Measurements from ENCODE around the gene KCNAB1. TPM values are rescaled to one million over a fixed set of nuclear protein-coding genes. Genes with fewer than 3 reads are reported as not detected.

The KCNAB1 gene
- total RNA-seq, 1 experiment from 2014 or later = not detected

DNA sequence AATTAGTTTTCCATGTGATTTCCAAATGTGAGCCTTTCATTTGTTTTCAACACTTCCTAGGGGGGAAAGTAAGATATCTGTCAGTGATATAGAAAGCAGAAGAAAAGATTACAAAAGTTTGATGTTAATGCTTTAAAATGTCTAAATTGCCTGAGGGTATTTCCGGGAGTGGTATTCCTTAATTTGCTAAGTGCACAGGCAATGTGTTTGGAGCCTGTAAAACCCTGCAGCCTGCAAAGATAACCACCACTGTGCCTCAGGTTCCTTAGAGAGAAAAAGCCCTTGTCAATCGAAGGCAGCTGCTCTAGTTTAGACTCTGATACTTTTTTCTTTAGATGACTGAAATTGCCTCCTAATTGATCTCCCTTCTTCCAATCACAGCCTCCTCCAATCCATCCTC is 279.7 kb downstream of the KCNAB1 start:
- BruUV-seq (replicated peaks) = no TSS peak
- ATAC-seq = no peak
- CTCF ChIA-PET = no interaction called here
- Histone ChIP-seq H3K27ac (ENCODE audit: low read depth, low read length) (no peak overlapping the region), H3K79me2 (ENCODE audit: insufficient read depth, low read length) (no peaks in the 10 kb centered on the region), H3K27me3 (ENCODE audit: insufficient read depth, low read length) (no peaks in the 10 kb centered on the region), H3K4me3 (replicated peaks in 1 of 2; ENCODE audit: low read depth in 1 of 2, low read length in 2 of 2) (no peak overlapping the region), H2AFZ (ENCODE audit: low read depth, low read length, poor library complexity, severe bottlenecking) (no peak overlapping the region), H3K9ac (ENCODE audit: low read length) (no peak overlapping the region), H3K36me3 (ENCODE audit: control insufficient read depth in 1 of 2, insufficient read depth in 2 of 2, low read length in 2 of 2) (no peaks in the 10 kb centered on the region), H3K4me2 (ENCODE audit: low read length) (no peak overlapping the region), H3K4me1 (ENCODE audit: control insufficient read depth in 1 of 2, insufficient read depth in 2 of 2, low read length in 2 of 2) (no peaks in the 10 kb centered on the region), H3K9me3 (ENCODE audit: control insufficient read depth in 1 of 2, insufficient read depth in 1 of 2, low read depth in 1 of 2, low read length in 2 of 2) (no peaks in the 10 kb centered on the region), H4K20me1 (ENCODE audit: insufficient read depth) (no peaks in the 10 kb centered on the region), H3K9me2 (ENCODE audit: insufficient read depth) (no peaks in the 10 kb centered on the region)
- TF ChIP-seq, protein P1, sequence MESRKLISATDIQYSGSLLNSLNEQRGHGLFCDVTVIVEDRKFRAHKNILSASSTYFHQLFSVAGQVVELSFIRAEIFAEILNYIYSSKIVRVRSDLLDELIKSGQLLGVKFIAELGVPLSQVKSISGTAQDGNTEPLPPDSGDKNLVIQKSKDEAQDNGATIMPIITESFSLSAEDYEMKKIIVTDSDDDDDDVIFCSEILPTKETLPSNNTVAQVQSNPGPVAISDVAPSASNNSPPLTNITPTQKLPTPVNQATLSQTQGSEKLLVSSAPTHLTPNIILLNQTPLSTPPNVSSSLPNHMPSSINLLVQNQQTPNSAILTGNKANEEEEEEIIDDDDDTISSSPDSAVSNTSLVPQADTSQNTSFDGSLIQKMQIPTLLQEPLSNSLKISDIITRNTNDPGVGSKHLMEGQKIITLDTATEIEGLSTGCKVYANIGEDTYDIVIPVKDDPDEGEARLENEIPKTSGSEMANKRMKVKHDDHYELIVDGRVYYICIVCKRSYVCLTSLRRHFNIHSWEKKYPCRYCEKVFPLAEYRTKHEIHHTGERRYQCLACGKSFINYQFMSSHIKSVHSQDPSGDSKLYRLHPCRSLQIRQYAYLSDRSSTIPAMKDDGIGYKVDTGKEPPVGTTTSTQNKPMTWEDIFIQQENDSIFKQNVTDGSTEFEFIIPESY (IDR thresholded peaks at IDR 0.05; ENCODE audit: extremely low read depth, insufficient replicate concordance, low read length) = no peak
- no peak for TF ChIP-seq SIN3A (IDR thresholded peaks at IDR 0.05; ENCODE audit: low read depth)
- TF ChIP-seq EZH2 (IDR thresholded peaks at IDR 0.05) = no peak
- no peak for TF ChIP-seq POLR2AphosphoS5 (IDR thresholded peaks at IDR 0.05; ENCODE audit: low read depth, low read length)
- TF ChIP-seq, protein P2, sequence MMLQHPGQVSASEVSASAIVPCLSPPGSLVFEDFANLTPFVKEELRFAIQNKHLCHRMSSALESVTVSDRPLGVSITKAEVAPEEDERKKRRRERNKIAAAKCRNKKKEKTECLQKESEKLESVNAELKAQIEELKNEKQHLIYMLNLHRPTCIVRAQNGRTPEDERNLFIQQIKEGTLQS (IDR thresholded peaks at IDR 0.05) = no peak
- RAD21 ChIA-PET (ENCODE audit: low non-redundant PET in 1 of 2, low total read pairs in 2 of 2, uncharacterized antibody in 2 of 2, unreplicated experiment in 2 of 2) = no interaction called here
- intact Hi-C loops (cut with micrococcal nuclease) = no loop called here
- no peak for DNase-seq (ENCODE audit: low read depth, low spot score)
- POLR2A ChIA-PET = no interaction called here

DNA sequence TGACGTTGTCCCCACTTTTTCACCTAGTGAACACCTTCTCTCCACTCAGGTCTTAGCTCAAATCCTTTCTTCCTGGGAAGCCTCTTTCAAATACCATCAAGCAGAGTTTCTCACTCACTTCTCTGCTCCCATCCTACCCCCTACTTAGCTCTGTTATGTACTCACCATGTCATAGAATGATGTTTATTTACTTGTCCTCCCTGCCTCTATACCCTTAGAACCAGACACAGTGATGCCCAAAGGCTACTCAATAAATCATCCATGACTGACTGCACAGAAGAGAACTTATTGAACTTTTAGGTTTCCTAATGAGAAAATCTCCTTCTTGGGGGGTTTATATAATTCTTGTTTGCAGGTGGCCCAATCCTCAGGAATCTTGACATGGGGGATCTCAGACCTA is 280.4 kb downstream of the KCNAB1 start:
- no peaks in the 10 kb centered on the region for H4K20me1 ChIP-seq (ENCODE audit: insufficient read depth)
- H3K9me3 ChIP-seq (ENCODE audit: control insufficient read depth in 1 of 2, insufficient read depth in 1 of 2, low read depth in 1 of 2, low read length in 2 of 2) = no peaks in the 10 kb centered on the region
- H3K4me3 ChIP-seq (replicated peaks in 1 of 2; ENCODE audit: low read depth in 1 of 2, low read length in 2 of 2) = no peak overlapping the region
- ChIA-PET RAD21 (ENCODE audit: low non-redundant PET in 1 of 2, low total read pairs in 2 of 2, uncharacterized antibody in 2 of 2, unreplicated experiment in 2 of 2) (no interaction called here), CTCF (no interaction called here), POLR2A (no interaction called here)
- intact Hi-C loops (cut with micrococcal nuclease) = no loop called here
- no peaks in the 10 kb centered on the region for H3K9me2 ChIP-seq (ENCODE audit: insufficient read depth)
- H3K79me2 ChIP-seq (ENCODE audit: insufficient read depth, low read length) = no peaks in the 10 kb centered on the region
- no peak overlapping the region for H3K27ac ChIP-seq (ENCODE audit: low read depth, low read length)
- H3K27me3 ChIP-seq (ENCODE audit: insufficient read depth, low read length) = no peaks in the 10 kb centered on the region
- ATAC-seq (no peak), DNase-seq (ENCODE audit: low read depth, low spot score) (no peak)
- no peak overlapping the region for H2AFZ ChIP-seq (ENCODE audit: low read depth, low read length, poor library complexity, severe bottlenecking)
- no peak overlapping the region for H3K4me2 ChIP-seq (ENCODE audit: low read length)
- H3K36me3 ChIP-seq (ENCODE audit: control insufficient read depth in 1 of 2, insufficient read depth in 2 of 2, low read length in 2 of 2) = no peaks in the 10 kb centered on the region
- BruUV-seq (replicated peaks) = no TSS peak
- H3K9ac ChIP-seq (ENCODE audit: low read length) = no peak overlapping the region
- no peaks in the 10 kb centered on the region for H3K4me1 ChIP-seq (ENCODE audit: control insufficient read depth in 1 of 2, insufficient read depth in 2 of 2, low read length in 2 of 2)
- TF ChIP-seq EGR1 (IDR thresholded peaks at IDR 0.05; ENCODE audit: low read depth) = no peak
- no peak for TF ChIP-seq TCF7L2 (IDR thresholded peaks at IDR 0.05; ENCODE audit: borderline replicate concordance, extremely low read depth, insufficient read depth, insufficient read length)
- TF ChIP-seq ZFX (IDR thresholded peaks at IDR 0.05) = no peak
- TF ChIP-seq FOSL1 (IDR thresholded peaks at IDR 0.05; ENCODE audit: low read depth) = no peak
- TF ChIP-seq CBX3 (IDR thresholded peaks at IDR 0.05; ENCODE audit: low read depth) = no peak
- no peak for TF ChIP-seq POLR2AphosphoS5 (IDR thresholded peaks at IDR 0.05; ENCODE audit: low read depth, low read length)
- TF ChIP-seq EZH2phosphoT487 (IDR thresholded peaks at IDR 0.05; ENCODE audit: borderline replicate concordance) = no peak
- no peak for TF ChIP-seq SRF (IDR thresholded peaks at IDR 0.05; ENCODE audit: low read depth)
- TF ChIP-seq SIN3A (IDR thresholded peaks at IDR 0.05; ENCODE audit: low read depth) = no peak
- TF ChIP-seq JUND (IDR thresholded peaks at IDR 0.05) = no peak
- TF ChIP-seq RAD21 (IDR thresholded peaks at IDR 0.05; ENCODE audit: low read depth) = no peak
- no peak for TF ChIP-seq CEBPB (IDR thresholded peaks at IDR 0.05; ENCODE audit: low read depth)
- TF ChIP-seq, protein P3, sequence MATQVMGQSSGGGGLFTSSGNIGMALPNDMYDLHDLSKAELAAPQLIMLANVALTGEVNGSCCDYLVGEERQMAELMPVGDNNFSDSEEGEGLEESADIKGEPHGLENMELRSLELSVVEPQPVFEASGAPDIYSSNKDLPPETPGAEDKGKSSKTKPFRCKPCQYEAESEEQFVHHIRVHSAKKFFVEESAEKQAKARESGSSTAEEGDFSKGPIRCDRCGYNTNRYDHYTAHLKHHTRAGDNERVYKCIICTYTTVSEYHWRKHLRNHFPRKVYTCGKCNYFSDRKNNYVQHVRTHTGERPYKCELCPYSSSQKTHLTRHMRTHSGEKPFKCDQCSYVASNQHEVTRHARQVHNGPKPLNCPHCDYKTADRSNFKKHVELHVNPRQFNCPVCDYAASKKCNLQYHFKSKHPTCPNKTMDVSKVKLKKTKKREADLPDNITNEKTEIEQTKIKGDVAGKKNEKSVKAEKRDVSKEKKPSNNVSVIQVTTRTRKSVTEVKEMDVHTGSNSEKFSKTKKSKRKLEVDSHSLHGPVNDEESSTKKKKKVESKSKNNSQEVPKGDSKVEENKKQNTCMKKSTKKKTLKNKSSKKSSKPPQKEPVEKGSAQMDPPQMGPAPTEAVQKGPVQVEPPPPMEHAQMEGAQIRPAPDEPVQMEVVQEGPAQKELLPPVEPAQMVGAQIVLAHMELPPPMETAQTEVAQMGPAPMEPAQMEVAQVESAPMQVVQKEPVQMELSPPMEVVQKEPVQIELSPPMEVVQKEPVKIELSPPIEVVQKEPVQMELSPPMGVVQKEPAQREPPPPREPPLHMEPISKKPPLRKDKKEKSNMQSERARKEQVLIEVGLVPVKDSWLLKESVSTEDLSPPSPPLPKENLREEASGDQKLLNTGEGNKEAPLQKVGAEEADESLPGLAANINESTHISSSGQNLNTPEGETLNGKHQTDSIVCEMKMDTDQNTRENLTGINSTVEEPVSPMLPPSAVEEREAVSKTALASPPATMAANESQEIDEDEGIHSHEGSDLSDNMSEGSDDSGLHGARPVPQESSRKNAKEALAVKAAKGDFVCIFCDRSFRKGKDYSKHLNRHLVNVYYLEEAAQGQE (IDR thresholded peaks at IDR 0.05; ENCODE audit: low read depth) = no peak
- TF ChIP-seq POLR2A (IDR thresholded peaks at IDR 0.05; ENCODE audit: borderline replicate concordance, extremely low read depth, insufficient read depth, insufficient read length) = no peak
- TF ChIP-seq, protein P4, sequence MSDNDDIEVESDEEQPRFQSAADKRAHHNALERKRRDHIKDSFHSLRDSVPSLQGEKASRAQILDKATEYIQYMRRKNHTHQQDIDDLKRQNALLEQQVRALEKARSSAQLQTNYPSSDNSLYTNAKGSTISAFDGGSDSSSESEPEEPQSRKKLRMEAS (IDR thresholded peaks at IDR 0.05) = no peak

All from HCT116 (cell line).